Liver (tissue), 9 donors: ENCODE results near the gene CSDE1. TPM values are rescaled to one million over a fixed set of nuclear protein-coding genes. Genes with fewer than 3 reads are reported as not detected.

Source experiments
- DNase-seq: peaks from one replicate; pipeline ENCODE4 v3.0.0-alpha.2; 2017; ENCODE audit warnings: low spot score
- H3K27ac ChIP-seq, 2 donors: one replicate each; pipeline ENCODE4 v1.7.0; 2013; ENCODE audit warnings: inconsistent platforms in 2 of 2, low read length in 2 of 2, control low read depth in 1 of 2, low read depth in 1 of 2, mild to moderate bottlenecking in 1 of 2
- H3K27me3 ChIP-seq, 4 donors: one replicate each; pipeline versions ENCODE4 v1.6.1 to v1.7.0; 2013; ENCODE audit warnings: low read length in 3 of 4, inconsistent platforms in 1 of 4, mild to moderate bottlenecking in 1 of 4, moderate library complexity in 1 of 4; ENCODE audit not compliant: control insufficient read depth in 4 of 4, insufficient read depth in 4 of 4
- H3K36me3 ChIP-seq, 4 donors: one replicate each; pipeline versions ENCODE4 v1.6.1 to v1.7.0; 2013; ENCODE audit warnings: low read length in 3 of 4, mild to moderate bottlenecking in 3 of 4, low read depth in 1 of 4, moderate library complexity in 1 of 4; ENCODE audit not compliant: control insufficient read depth in 4 of 4, insufficient read depth in 3 of 4
- H3K4me1 ChIP-seq, 4 donors: one replicate each; pipeline versions ENCODE4 v1.6.1 to v1.7.0; 2013; ENCODE audit warnings: low read length in 3 of 4, mild to moderate bottlenecking in 3 of 4, moderate library complexity in 1 of 4; ENCODE audit not compliant: control insufficient read depth in 4 of 4, insufficient read depth in 4 of 4
- H3K4me3 ChIP-seq, 3 donors: one replicate each; pipeline versions ENCODE4 v1.6.1 to v1.7.0; 2013; ENCODE audit warnings: low read length in 3 of 3, control low read depth in 1 of 3, low read depth in 1 of 3, mild to moderate bottlenecking in 1 of 3
- H3K9ac ChIP-seq, 2 donors: one replicate each; pipeline ENCODE4 v1.7.0; 2013; ENCODE audit warnings: low read length in 2 of 2, mild to moderate bottlenecking in 2 of 2, moderate library complexity in 2 of 2, control low read depth in 1 of 2, low read depth in 1 of 2
- H3K9me3 ChIP-seq, 4 donors: one replicate each; pipeline versions ENCODE4 v1.6.1 to v1.7.0; 2013; ENCODE audit warnings: low read length in 3 of 4; ENCODE audit not compliant: control insufficient read depth in 4 of 4
- EGR1 ChIP-seq, 2 donors: IDR thresholded peaks; 2 replicates each; pipeline ENCODE4 v1.6.1; 2016 to 2018; ENCODE audit warnings: antibody characterized with exemption in 2 of 2, low read depth in 2 of 2
- FOXA1 ChIP-seq: IDR thresholded peaks from 2 replicates; pipeline ENCODE4 v1.6.1; 2016; ENCODE audit warnings: antibody characterized with exemption
- FOXA2 ChIP-seq: IDR thresholded peaks from 2 replicates; pipeline ENCODE4 v1.6.1; 2016; ENCODE audit warnings: antibody characterized with exemption
- GABPA ChIP-seq, 2 donors: IDR thresholded peaks in 1 of 2; conservative IDR thresholded peaks in 1 of 2; 2 replicates each; pipeline ENCODE4 v1.6.1; 2016; ENCODE audit warnings: antibody characterized with exemption in 2 of 2, mild to moderate bottlenecking in 1 of 2, moderate library complexity in 1 of 2
- HNF4A ChIP-seq, 2 donors: conservative IDR thresholded peaks; 2 replicates each; pipeline ENCODE4 v1.6.1; 2016; ENCODE audit warnings: antibody characterized with exemption in 2 of 2, mild to moderate bottlenecking in 2 of 2
- HNF4G ChIP-seq: IDR thresholded peaks from 2 replicates; pipeline ENCODE4 v1.6.1; 2016; ENCODE audit warnings: antibody characterized with exemption
- JUND ChIP-seq, 2 donors: IDR thresholded peaks; 2 replicates each; pipeline ENCODE4 v1.6.1; 2016; ENCODE audit warnings: antibody characterized with exemption in 2 of 2
- MAX ChIP-seq: IDR thresholded peaks from 2 replicates; pipeline ENCODE4 v1.6.1; 2016; ENCODE audit warnings: antibody characterized with exemption
- NR2F2 ChIP-seq: IDR thresholded peaks from 2 replicates; pipeline ENCODE4 v1.6.1; 2016; ENCODE audit warnings: antibody characterized with exemption
- RAD21 ChIP-seq, 2 donors: IDR thresholded peaks; 2 replicates each; pipeline ENCODE4 v1.6.1; 2016; ENCODE audit warnings: antibody characterized with exemption in 2 of 2, mild to moderate bottlenecking in 2 of 2
- RXRA ChIP-seq, 2 donors: IDR thresholded peaks; 2 replicates each; pipeline ENCODE4 v1.6.1; 2017 to 2018; ENCODE audit warnings: antibody characterized with exemption in 2 of 2, mild to moderate bottlenecking in 1 of 2
- TAF1 ChIP-seq: conservative IDR thresholded peaks from 2 replicates; pipeline ENCODE4 v1.6.1; 2016; ENCODE audit warnings: antibody characterized with exemption, mild to moderate bottlenecking
- YY1 ChIP-seq: IDR thresholded peaks from 2 replicates; pipeline ENCODE4 v1.6.1; 2016; ENCODE audit warnings: antibody characterized with exemption, mild to moderate bottlenecking
- ZBTB33 ChIP-seq: IDR thresholded peaks from 2 replicates; pipeline ENCODE4 v1.6.1; 2016; ENCODE audit warnings: antibody characterized with exemption
- WGBS: extraction: QIAGEN DNeasy Blood & Tissue Kit; methylation state at CpG from one replicate; pipeline ENCODE4 v1.1.7; 2013; 5-methylcytosine and 5-hydroxymethylcytosine counted together
- polyA plus RNA-seq, 2 donors: library from polyadenylated mRNA; stranded (reverse) in 1 of 2; unstranded in 1 of 2; fragments of 200-250 nt in 1 of 2; fragments of >200 nt in 1 of 2; fragmentation: Nextera tagmentation in 1 of 2; extraction: Ambion mirVana in 1 of 2; gene quantifications; one replicate each; pipeline versions ENCODE4 v1.2.1 to v1.2.3, GENCODE V29; 2013 to 2015
- total RNA-seq, 2 donors: library from RNA; depleted of rRNA; stranded (reverse); fragments of >200 nt; gene quantifications; one replicate each; pipeline ENCODE4 v1.2.3, GENCODE V29; 2014
- TF ChIP-seq, protein P1 (sequence below): fragments of 150-350 bp; IDR thresholded peaks from 2 replicates; pipeline ENCODE4 v1.5.1; 2017; ENCODE audit warnings: improper control_type of control experiment, low read depth, low read length; ENCODE audit not compliant: missing input control
- TF ChIP-seq, protein P2 (sequence below): IDR thresholded peaks from 2 replicates; pipeline ENCODE4 v1.6.1; 2016; ENCODE audit warnings: antibody characterized with exemption, mild to moderate bottlenecking
- donor health status: healthy.
- donor health status: healthy.
- donor health status: healthy.
- donor health status: healthy.
- donor health status: healthy.

Gene CSDE1
- total and polyA plus RNA-seq, 4 donors = 63.7 to 376 (median 132) TPM

DNA sequence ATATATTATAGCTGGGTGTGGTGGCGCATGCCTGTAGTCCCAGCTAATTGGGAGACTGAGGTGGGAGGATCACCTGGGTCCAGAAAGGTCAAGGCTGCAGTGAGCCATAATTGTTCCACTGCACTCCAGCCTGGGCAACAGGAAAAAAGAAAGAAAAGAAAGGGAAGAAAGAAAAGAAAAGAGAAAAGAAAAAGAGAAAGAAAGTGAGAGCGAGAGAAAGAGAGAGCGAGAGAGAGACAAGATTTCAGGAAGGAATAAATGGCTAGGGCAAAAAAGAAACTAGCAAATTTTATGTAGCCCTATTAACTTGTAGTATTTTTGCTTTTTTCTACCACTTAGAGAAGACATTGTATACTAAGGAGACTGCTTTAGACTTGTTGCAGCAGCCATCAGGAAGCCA is 47.4 kb downstream of the CSDE1 start:
- Histone ChIP-seq H3K27ac (no peak overlapping the region), H3K9ac (no peak overlapping the region), H3K27me3 (no peaks in the 10 kb centered on the region), H3K9me3 (no peaks in the 10 kb centered on the region), H3K36me3 (peaks cover 11 to 62% (median 38%) of the 10 kb centered on the region in 4 donors), H3K4me1 (peaks cover 0 to 2% (median under 1%) of the 10 kb centered on the region in 4 donors), H3K4me3 (no peak overlapping the region)
- TF ChIP-seq NR2F2 = no peak
- TF ChIP-seq, protein P1, sequence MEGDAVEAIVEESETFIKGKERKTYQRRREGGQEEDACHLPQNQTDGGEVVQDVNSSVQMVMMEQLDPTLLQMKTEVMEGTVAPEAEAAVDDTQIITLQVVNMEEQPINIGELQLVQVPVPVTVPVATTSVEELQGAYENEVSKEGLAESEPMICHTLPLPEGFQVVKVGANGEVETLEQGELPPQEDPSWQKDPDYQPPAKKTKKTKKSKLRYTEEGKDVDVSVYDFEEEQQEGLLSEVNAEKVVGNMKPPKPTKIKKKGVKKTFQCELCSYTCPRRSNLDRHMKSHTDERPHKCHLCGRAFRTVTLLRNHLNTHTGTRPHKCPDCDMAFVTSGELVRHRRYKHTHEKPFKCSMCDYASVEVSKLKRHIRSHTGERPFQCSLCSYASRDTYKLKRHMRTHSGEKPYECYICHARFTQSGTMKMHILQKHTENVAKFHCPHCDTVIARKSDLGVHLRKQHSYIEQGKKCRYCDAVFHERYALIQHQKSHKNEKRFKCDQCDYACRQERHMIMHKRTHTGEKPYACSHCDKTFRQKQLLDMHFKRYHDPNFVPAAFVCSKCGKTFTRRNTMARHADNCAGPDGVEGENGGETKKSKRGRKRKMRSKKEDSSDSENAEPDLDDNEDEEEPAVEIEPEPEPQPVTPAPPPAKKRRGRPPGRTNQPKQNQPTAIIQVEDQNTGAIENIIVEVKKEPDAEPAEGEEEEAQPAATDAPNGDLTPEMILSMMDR = no peak
- DNase-seq = no peak
- 94% methylated on average over 3 of the region's 3 CpGs for WGBS

GRCh38 chr1:114707604-114708003 is 50.2 kb downstream of the CSDE1 start:
- DNase-seq = no peak
- Histone ChIP-seq H3K9ac (no peak overlapping the region), H3K27ac (no peak overlapping the region), H3K36me3 (peaks cover 9 to 55% (median 34%) of the 10 kb centered on the region in 4 donors), H3K4me3 (no peak overlapping the region), H3K4me1 (no peaks in the 10 kb centered on the region), H3K27me3 (no peaks in the 10 kb centered on the region), H3K9me3 (no peaks in the 10 kb centered on the region)
- TF ChIP-seq ZBTB33 (no peak), YY1 (no peak), RAD21 (IDR thresholded peaks at IDR 0.05) (no peak), GABPA (IDR thresholded peaks at IDR 0.05 in 1 of 2, conservative IDR thresholded peaks at IDR 0.05 in 1 of 2) (no peak), FOXA2 (no peak), NR2F2 (no peak), HNF4A (conservative IDR thresholded peaks at IDR 0.05) (no peak)
- TF ChIP-seq, protein P2, sequence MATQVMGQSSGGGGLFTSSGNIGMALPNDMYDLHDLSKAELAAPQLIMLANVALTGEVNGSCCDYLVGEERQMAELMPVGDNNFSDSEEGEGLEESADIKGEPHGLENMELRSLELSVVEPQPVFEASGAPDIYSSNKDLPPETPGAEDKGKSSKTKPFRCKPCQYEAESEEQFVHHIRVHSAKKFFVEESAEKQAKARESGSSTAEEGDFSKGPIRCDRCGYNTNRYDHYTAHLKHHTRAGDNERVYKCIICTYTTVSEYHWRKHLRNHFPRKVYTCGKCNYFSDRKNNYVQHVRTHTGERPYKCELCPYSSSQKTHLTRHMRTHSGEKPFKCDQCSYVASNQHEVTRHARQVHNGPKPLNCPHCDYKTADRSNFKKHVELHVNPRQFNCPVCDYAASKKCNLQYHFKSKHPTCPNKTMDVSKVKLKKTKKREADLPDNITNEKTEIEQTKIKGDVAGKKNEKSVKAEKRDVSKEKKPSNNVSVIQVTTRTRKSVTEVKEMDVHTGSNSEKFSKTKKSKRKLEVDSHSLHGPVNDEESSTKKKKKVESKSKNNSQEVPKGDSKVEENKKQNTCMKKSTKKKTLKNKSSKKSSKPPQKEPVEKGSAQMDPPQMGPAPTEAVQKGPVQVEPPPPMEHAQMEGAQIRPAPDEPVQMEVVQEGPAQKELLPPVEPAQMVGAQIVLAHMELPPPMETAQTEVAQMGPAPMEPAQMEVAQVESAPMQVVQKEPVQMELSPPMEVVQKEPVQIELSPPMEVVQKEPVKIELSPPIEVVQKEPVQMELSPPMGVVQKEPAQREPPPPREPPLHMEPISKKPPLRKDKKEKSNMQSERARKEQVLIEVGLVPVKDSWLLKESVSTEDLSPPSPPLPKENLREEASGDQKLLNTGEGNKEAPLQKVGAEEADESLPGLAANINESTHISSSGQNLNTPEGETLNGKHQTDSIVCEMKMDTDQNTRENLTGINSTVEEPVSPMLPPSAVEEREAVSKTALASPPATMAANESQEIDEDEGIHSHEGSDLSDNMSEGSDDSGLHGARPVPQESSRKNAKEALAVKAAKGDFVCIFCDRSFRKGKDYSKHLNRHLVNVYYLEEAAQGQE = no peak
- 85% methylated on average over 2 of the region's 2 CpGs for WGBS

DNA sequence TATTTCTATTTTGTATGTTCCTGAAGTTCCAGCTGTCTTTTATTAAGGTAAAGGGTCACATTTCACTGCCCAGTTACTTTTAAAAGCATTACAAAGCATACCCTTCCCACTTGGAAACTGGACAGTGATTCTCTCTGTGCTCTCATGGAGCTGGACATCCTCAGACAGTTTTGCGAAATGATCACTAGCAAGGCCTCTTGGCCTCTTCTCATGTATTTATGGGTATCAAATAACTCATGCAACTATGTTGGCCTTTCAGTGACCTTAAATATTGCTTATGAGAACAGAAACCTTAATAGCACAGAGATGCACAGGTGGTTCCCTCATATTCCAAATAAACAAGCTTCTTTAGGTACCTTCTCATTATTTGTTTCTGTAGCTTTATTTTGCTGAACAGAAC is 54.5 kb downstream of the CSDE1 start:
- 97% methylated on average over 1 of the region's 1 CpG for WGBS
- Histone ChIP-seq H3K4me1 (no peaks in the 10 kb centered on the region), H3K27ac (no peak overlapping the region), H3K36me3 (peaks cover 4 to 20% (median 17%) of the 10 kb centered on the region in 4 donors), H3K27me3 (no peaks in the 10 kb centered on the region), H3K9me3 (no peaks in the 10 kb centered on the region), H3K9ac (no peak overlapping the region), H3K4me3 (no peak overlapping the region)
- DNase-seq = no peak
- TF ChIP-seq GABPA (IDR thresholded peaks at IDR 0.05 in 1 of 2, conservative IDR thresholded peaks at IDR 0.05 in 1 of 2) (no peak), HNF4A (conservative IDR thresholded peaks at IDR 0.05) (no peak), RAD21 (IDR thresholded peaks at IDR 0.05) (no peak), RXRA (IDR thresholded peaks at IDR 0.05) (no peak), FOXA2 (no peak), EGR1 (IDR thresholded peaks at IDR 0.05; ENCODE audit: low read depth in 2 of 2) (no peak), JUND (IDR thresholded peaks at IDR 0.05) (no peak), HNF4G (no peak), YY1 (no peak), MAX (no peak), TAF1 (no peak), FOXA1 (no peak), NR2F2 (no peak)
- TF ChIP-seq, protein P1 = no peak
